CD14-positive monocyte (primary cell): ENCODE measurements around the gene LTBP1. TPM values are rescaled to one million over a fixed set of nuclear protein-coding genes. Genes with fewer than 3 reads are reported as not detected.

Experiments used
- DNase-seq, 3 donors: peaks; one replicate each; pipeline ENCODE4 v3.0.0-alpha.2; 2011 to 2022
- H2AFZ ChIP-seq: 2 replicates; pipeline ENCODE4 v1.6.0; 2012; ENCODE audit warnings: mild to moderate bottlenecking, low read depth, low read length, inconsistent platforms; ENCODE audit not compliant: insufficient read depth, poor library complexity, severe bottlenecking
- H3K27ac ChIP-seq, 2 donors: 1 replicate in 1 of 2; 2 replicates in 1 of 2; pipeline ENCODE4 v1.5.1; 2012 to 2013; ENCODE audit warnings: low read length in 2 of 2, control low read depth in 1 of 2, inconsistent platforms in 1 of 2, low read depth in 1 of 2, mild to moderate bottlenecking in 1 of 2
- H3K27me3 ChIP-seq, 2 donors: one replicate each; pipeline versions ENCODE4 v1.6.0 to v1.6.1; 2011 to 2013; ENCODE audit warnings: low read length in 2 of 2; ENCODE audit not compliant: control insufficient read depth in 2 of 2, insufficient read depth in 2 of 2
- H3K36me3 ChIP-seq, 2 donors: replicated peaks in 1 of 2; 1 replicate in 1 of 2; 2 replicates in 1 of 2; pipeline versions ENCODE4 v1.5.1 to v1.6.1; 2012 to 2013; ENCODE audit warnings: low read length in 2 of 2, control low read depth in 1 of 2, inconsistent platforms in 1 of 2, mild to moderate bottlenecking in 1 of 2; ENCODE audit not compliant: insufficient read depth in 2 of 2, control insufficient read depth in 1 of 2
- H3K4me1 ChIP-seq, 2 donors: 1 replicate in 1 of 2; 2 replicates in 1 of 2; pipeline versions ENCODE4 v1.5.1 to v1.6.1; 2012 to 2013; ENCODE audit warnings: low read length in 2 of 2, control low read depth in 1 of 2, inconsistent platforms in 1 of 2, mild to moderate bottlenecking in 1 of 2, moderate library complexity in 1 of 2; ENCODE audit not compliant: insufficient read depth in 2 of 2, control insufficient read depth in 1 of 2
- H3K4me2 ChIP-seq: replicated peaks from 2 replicates; pipeline ENCODE3; 2012; ENCODE audit warnings: low read length, moderate library complexity, mild to moderate bottlenecking; ENCODE audit not compliant: poor library complexity, severe bottlenecking; ENCODE audit errors: extremely low read depth
- H3K4me3 ChIP-seq, 3 experiments: fragments of 200-600 bp in 1 of 3; sonication (generic) in 1 of 3; replicated peaks in 1 of 3; 1 replicate in 2 of 3; 2 replicates in 1 of 3; pipeline ENCODE4 v1.5.1; 2011 to 2013; ENCODE audit warnings: low read length in 3 of 3, mild to moderate bottlenecking in 3 of 3, control low read depth in 2 of 3, low read depth in 2 of 3, inconsistent platforms in 1 of 3, moderate library complexity in 1 of 3
- H3K79me2 ChIP-seq: 2 replicates; pipeline ENCODE4 v1.6.0; 2012; ENCODE audit warnings: mild to moderate bottlenecking, control low read depth, inconsistent platforms, low read length, moderate library complexity; ENCODE audit not compliant: insufficient read depth
- H3K9ac ChIP-seq: 2 replicates; pipeline ENCODE4 v1.6.0; 2017; ENCODE audit warnings: low read length, mild to moderate bottlenecking; ENCODE audit not compliant: insufficient read depth, poor library complexity, severe bottlenecking
- H3K9me3 ChIP-seq, 2 donors: replicated peaks in 1 of 2; 1 replicate in 1 of 2; 2 replicates in 1 of 2; pipeline versions ENCODE4 v1.5.1 to v1.6.1; 2012 to 2013; ENCODE audit warnings: low read length in 2 of 2, control low read depth in 1 of 2; ENCODE audit not compliant: control insufficient read depth in 1 of 2, insufficient read depth in 1 of 2
- H4K20me1 ChIP-seq: 2 replicates; pipeline ENCODE4 v1.6.0; 2012; ENCODE audit warnings: mild to moderate bottlenecking, low read length, control low read depth, moderate library complexity; ENCODE audit not compliant: insufficient read depth
- H3K27ac Mint-ChIP-seq, 7 donors: one replicate each; pipeline ENCODE4 v1.8.0; 2020; ENCODE audit warnings: mild to moderate bottlenecking in 7 of 7, mixed read lengths in 7 of 7, moderate library complexity in 6 of 7, inconsistent platforms in 2 of 7
- H3K27me3 Mint-ChIP-seq, 3 donors: one replicate each; pipeline ENCODE4 v1.8.0; 2021 to 2022; ENCODE audit warnings: low read depth in 3 of 3, mild to moderate bottlenecking in 3 of 3, mixed read lengths in 3 of 3, moderate library complexity in 3 of 3, inconsistent platforms in 1 of 3
- H3K36me3 Mint-ChIP-seq, 2 donors: one replicate each; pipeline ENCODE4 v1.8.0; 2020; ENCODE audit warnings: mixed read lengths in 2 of 2, inconsistent platforms in 1 of 2, mild to moderate bottlenecking in 1 of 2
- H3K4me1 Mint-ChIP-seq: one replicate; pipeline ENCODE4 v1.8.0; 2020; ENCODE audit warnings: mild to moderate bottlenecking, mixed read lengths
- H3K4me3 Mint-ChIP-seq, 2 donors: one replicate each; pipeline ENCODE4 v1.8.0; 2020; ENCODE audit warnings: mild to moderate bottlenecking in 2 of 2, mixed read lengths in 2 of 2, moderate library complexity in 1 of 2
- H3K9me3 Mint-ChIP-seq, 7 donors: one replicate each; pipeline ENCODE4 v1.8.0; 2020 to 2022; ENCODE audit warnings: mixed read lengths in 7 of 7, mild to moderate bottlenecking in 6 of 7, moderate library complexity in 6 of 7, inconsistent platforms in 2 of 7
- CTCF ChIP-seq: fragments of 200-600 bp; IDR thresholded peaks from one replicate; pipeline ENCODE4 v1.8.0; 2022; ENCODE audit warnings: antibody characterized with exemption, mild to moderate bottlenecking
- WGBS: methylation state at CpG from one replicate; pipeline ENCODE4 v1.1.5; 2013; ENCODE audit warnings: missing lambda C conversion rate; ENCODE audit not compliant: insufficient coverage; 5-methylcytosine and 5-hydroxymethylcytosine counted together
- intact Hi-C, 2 donors: fragments of 100-400 bp; cut with micrococcal nuclease; formaldehyde crosslinking; loops; one replicate each; pipeline versions ENCODE4 v1.15.0 to v1.15.1; 2023
- polyA plus RNA-seq, 3 donors: library from polyadenylated mRNA; depleted of rRNA in 1 of 3; unstranded in 2 of 3; stranded (reverse) in 1 of 3; fragments of 300-500 nt in 2 of 3; fragments of >200 nt in 1 of 3; fragmentation: Illumina TruSeq in 2 of 3; gene quantifications; 1 replicate in 2 of 3; 2 replicates in 1 of 3; pipeline ENCODE4 v1.2.3, GENCODE V29; 2012 to 2021

LTBP1 gene
- polyA plus RNA-seq, 3 donors, result 0.18 to 0.24 TPM; not detected in 1

DNA sequence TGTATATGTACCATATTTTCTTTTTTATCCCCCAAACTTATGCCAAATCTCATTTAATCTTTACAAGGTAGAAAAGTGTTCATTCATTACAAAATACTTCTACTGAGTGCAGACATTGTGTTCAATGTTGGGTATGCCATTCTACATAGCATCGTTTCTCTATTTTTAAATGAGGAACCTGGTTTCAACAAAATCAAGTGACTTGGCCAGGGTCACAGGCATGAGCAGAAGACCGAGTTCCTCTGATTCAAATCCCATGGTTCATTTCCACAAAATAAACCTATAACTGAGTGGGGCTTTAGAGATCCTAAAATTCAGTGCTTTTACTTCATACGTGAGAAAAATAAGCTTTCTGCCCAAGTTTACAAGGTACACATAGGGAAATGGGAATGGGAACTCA, 448.3 kb downstream of the LTBP1 start:
- H3K79me2 ChIP-seq, result no peaks in the 10 kb centered on the region
- no peaks in the 10 kb centered on the region for H4K20me1 ChIP-seq
- H3K4me2 ChIP-seq, result no peak overlapping the region
- no peak overlapping the region for H3K9ac ChIP-seq
- Mint-ChIP-seq H3K9me3 (no peaks in the 10 kb centered on the region), H3K27ac (no peak overlapping the region), H3K36me3 (no peaks in the 10 kb centered on the region), H3K4me1 (no peaks in the 10 kb centered on the region), H3K27me3 (peaks cover 0 to 4% (median 0%) of the 10 kb centered on the region in 3 donors), H3K4me3 (no peak overlapping the region)
- no peaks in the 10 kb centered on the region for H3K27me3 ChIP-seq
- TF ChIP-seq CTCF, result no peak
- 50% methylated on average over 1 of the region's 3 CpGs for WGBS
- no peaks in the 10 kb centered on the region for H3K36me3 ChIP-seq
- no peaks in the 10 kb centered on the region for H3K9me3 ChIP-seq
- intact Hi-C loops, result no loop called here
- DNase-seq, result no peak
- no peak overlapping the region for H3K27ac ChIP-seq
- no peak overlapping the region for H2AFZ ChIP-seq
- H3K4me3 ChIP-seq, result no peak overlapping the region
- no peaks in the 10 kb centered on the region for H3K4me1 ChIP-seq

DNA sequence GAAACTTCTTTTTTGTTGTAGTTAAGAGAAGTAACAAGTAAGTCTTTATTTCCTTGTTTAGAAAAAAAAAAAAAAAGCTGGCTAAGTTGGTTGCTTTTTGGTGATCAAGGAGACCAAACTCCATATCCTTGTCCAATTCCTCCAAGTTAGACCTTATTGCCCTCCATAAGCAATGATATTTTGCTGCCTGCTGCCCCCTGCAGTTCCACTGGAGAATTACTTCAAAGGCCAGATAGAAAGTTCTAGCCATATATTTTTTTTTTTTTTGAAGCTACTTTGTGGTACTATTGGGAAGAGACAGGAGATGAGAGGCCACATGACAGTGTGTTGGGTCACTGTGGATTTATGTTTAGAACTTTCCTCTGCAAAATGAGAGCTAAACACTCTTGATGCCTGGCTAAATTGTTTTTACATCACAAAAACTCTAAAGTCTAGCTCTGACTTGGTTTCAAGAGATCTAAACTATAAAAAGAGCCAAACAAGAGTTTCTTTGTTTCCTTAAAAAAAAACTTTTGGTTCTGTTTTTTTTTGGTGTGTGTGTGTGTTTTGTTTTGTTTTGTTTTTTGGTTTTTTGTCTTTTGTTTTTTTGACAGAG, 449.0 kb downstream of the LTBP1 start:
- H3K9ac ChIP-seq, result no peak overlapping the region

More for the DNA sequence above, 449.0 kb downstream of the LTBP1 start:
- Histone ChIP-seq H4K20me1 (no peaks in the 10 kb centered on the region), H2AFZ (no peak overlapping the region), H3K4me2 (no peak overlapping the region), H3K79me2 (no peaks in the 10 kb centered on the region), H3K27me3 (no peaks in the 10 kb centered on the region), H3K4me3 (no peak overlapping the region), H3K4me1 (no peaks in the 10 kb centered on the region), H3K27ac (no peak overlapping the region), H3K36me3 (no peaks in the 10 kb centered on the region), H3K9me3 (no peaks in the 10 kb centered on the region)
- Mint-ChIP-seq H3K9me3 (no peaks in the 10 kb centered on the region), H3K36me3 (no peaks in the 10 kb centered on the region), H3K4me1 (no peaks in the 10 kb centered on the region), H3K4me3 (no peak overlapping the region), H3K27ac (no peak overlapping the region), H3K27me3 (peaks cover 0 to 4% (median 0%) of the 10 kb centered on the region in 3 donors)
- TF ChIP-seq CTCF, result peak; percentile 82
- peak; percentile 15 to 37 (median 37) for DNase-seq
- intact Hi-C loops, result no loop called here
